Stimulated activated CD4-positive, alpha-beta T cell treated with anti-CD3 and anti-CD28 coated beads, TNF-alpha, amount 100 ng/mL, for 4 hours (primary cell): ENCODE measurements around the gene SMIM34.
"Not testable (repeated sequence)": the region's sequence is repeated elsewhere in the genome, so short reads cannot be mapped to it uniquely, and the experiment has no call there.

Source experiments
- DNase-seq, 3 experiments: peaks; one replicate each; pipeline ENCODE4 v3.0.0-alpha.2; 2020; ENCODE audit warnings: low read depth in 3 of 3

Gene SMIM34

GRCh38 chr21:34374462-34374861 lies 49.3 kb downstream of the SMIM34 start:
- not testable (repeated sequence) for DNase-seq

- no peak for DNase-seq
Observed at GRCh38 chr21:34372321-34372720, 51.4 kb downstream of the SMIM34 start.

GRCh38 chr21:34369741-34370140 lies 54.0 kb downstream of the SMIM34 start:
- no peak for DNase-seq
